ENCODE data around the gene PDZK1.
"Not testable (repeated sequence)": the region's sequence is repeated elsewhere in the genome, so short reads cannot be mapped to it uniquely, and the experiment has no call there.

PDZK1 gene

DNA sequence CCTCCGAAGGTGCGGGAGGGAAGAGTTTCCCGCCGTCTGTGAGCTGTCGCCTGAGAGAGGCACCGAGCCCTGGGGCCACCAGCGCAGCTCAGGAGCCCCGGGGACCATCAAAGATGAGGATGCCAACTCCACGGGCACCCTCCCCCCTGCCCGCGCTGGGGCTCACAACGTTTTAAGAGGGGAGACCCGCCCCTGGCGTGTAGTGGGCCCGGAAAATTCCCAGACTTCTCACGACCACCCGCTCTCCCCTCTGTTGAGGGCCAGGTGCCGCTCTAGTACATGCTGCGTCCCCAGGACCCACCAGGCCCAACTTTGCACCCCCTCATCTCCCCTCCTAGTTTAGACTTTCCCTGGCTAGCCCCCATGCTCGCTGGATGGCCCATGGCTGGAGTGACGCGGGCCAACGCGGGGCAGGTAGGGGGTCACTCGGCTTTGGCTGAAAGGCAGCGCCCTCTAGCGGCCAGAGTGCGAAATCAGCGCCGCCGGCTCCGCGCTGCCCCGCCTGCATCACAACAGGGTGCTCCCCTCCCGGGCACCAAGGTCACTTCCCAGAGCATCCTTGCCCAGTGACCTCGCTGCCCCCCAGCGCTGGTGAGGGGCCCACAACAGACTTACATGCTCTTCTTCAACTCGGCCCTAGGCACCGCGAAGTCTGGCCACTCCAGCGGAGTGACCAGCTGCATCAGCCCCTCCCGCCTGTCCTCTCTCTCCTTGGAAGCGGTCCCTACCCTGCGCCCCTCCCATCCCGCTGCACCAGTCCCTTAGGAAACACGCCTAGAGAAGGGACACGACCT, 13.9 kb upstream of the PDZK1 start:
- Mint-ChIP-seq H3K4me1 (peaks cover 7% of the 10 kb centered on the region), H3K27ac (no peak overlapping the region), H3K9me3 (no peaks in the 10 kb centered on the region), H3K4me3 (peak overlapping the region; percentile 37 to 59 (median 44)), H3K36me3 (ENCODE audit: low read depth) (no peaks in the 10 kb centered on the region), H3K27me3 (ENCODE audit: low read depth) (peaks cover 21% of the 10 kb centered on the region)
- peak; percentile 88 to 94 (median 94) for TF ChIP-seq CTCF (IDR thresholded peaks at IDR 0.05; ENCODE audit: unreplicated experiment in 3 of 3)

DNA sequence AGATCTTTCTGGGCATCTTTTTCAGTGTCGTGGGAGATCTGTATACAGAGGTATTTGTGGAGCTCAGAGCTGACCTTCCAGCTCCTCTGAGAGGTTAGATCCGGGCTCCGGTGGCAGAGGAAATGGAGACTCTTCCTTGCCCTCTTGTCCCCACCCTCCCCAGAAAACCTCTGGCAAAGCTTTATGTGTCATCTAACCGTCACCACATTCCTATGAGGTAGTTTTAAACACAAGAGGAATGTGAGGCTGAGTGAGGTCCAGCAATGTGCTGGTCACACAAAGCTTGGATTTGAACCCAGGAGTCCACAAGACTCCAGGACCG, 13.3 kb upstream of the PDZK1 start:
- Mint-ChIP-seq H3K27ac (no peak overlapping the region), H3K4me3 (no peak overlapping the region), H3K27me3 (ENCODE audit: low read depth) (peaks cover 21% of the 10 kb centered on the region), H3K36me3 (ENCODE audit: low read depth) (no peaks in the 10 kb centered on the region), H3K4me1 (peaks cover 7% of the 10 kb centered on the region), H3K9me3 (no peaks in the 10 kb centered on the region)
- TF ChIP-seq CTCF (IDR thresholded peaks at IDR 0.05; ENCODE audit: unreplicated experiment in 3 of 3) = no peak

DNA sequence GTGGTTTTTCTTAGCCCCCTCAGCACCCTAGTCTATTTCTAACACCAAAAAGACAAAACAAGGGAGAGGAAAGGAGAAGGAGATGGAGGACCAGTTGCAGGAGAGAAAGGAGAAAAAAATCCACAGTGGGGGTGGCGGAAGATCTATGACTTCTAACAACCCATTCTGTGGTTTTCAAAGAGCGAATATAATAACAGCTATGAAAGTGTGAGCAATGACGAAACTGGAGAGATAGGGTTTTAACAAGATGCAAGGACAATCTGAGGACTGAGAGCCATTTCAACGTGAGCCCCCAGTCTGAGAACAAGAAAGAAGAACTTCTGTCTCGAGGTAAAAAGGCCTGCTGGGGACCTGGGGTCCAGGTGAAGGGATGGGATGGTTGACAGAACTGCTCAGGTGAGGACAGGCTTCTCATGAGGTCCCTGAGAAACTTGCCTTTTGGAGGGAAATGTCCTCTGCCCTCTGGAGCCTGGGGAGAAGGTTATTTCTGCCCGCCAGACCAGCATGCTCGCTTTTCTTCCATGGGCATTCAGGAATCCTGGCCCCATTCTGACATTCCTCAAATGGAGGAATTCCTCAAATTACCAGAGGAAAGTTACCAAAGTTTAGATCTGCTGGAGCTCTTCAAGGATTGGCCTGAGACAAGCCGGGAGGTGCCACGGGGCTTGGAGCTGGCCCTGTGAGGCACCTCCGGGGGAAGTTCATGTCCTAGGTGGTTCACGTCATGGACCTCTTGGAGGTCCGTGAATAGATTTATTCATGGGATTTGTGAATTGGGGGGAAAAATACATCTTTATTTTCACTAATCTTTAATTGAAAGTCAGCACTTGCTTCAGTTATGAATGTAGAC, 12.3 kb upstream of the PDZK1 start, which contains the start of gene CD160:
TSS of gene CD160 (plus strand) at position 270 of the 850 bp plus-strand sequence. CDS start 8,829 bp downstream, outside the sequence.
- no peak within 1 kb of the TSS for H3K4me3 Mint-ChIP-seq
- no peak for TF ChIP-seq CTCF (IDR thresholded peaks at IDR 0.05; ENCODE audit: unreplicated experiment in 3 of 3)
- H3K27me3 Mint-ChIP-seq (ENCODE audit: low read depth) = peaks cover 21% of the 10 kb centered on the region
- no peak within 1 kb of the TSS for H3K27ac Mint-ChIP-seq
- no peaks in the 10 kb centered on the region for H3K9me3 Mint-ChIP-seq
- peaks cover 12% of the 10 kb centered on the region for H3K4me1 Mint-ChIP-seq
- H3K36me3 Mint-ChIP-seq (ENCODE audit: low read depth) = no peaks in the 10 kb centered on the region

DNA sequence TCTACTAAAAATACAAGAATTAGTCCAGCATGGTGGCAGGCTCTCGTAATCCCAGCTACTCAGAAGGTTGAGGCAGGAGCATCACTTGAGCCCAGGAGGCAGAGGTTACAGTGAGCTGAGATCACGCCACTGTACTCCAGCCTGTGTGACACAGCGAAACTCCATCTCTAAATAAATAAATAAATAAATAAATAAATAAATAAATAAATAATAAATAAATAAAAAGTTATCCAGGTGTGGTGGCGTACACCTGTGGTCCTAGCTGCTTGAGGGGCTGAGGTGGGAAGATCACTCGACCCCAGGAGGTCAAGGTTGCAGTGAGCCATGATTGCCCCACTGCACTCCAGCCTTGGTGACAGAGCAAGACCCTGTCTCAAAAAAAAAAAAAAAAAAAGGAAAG, 11.3 kb upstream of the PDZK1 start:
- not testable (repeated sequence) for H3K36me3 Mint-ChIP-seq (ENCODE audit: low read depth); H3K9me3 Mint-ChIP-seq; H3K27ac Mint-ChIP-seq; H3K4me3 Mint-ChIP-seq
- Mint-ChIP-seq H3K4me1 (peaks cover 13% of the 10 kb centered on the region), H3K27me3 (ENCODE audit: low read depth) (peaks cover 21% of the 10 kb centered on the region)

DNA sequence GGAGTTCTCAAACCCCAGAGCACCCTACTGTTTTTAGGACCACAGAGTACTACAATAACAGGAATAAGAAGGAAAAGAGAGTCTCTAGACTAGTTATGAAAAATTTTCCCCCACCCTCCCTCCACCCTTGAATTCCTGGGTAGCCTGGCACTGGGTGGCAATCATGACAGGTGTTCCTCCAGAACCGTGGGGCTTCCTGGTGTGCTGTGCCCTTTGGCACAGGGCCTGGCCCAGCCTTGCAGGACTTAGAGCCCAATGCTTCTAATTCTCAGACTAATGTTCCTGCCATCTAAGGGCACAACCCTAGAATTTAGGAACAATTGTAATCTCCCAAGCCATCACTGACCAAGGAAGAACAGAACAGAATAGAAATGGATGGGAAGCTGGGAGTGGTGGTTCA, 10.7 kb upstream of the PDZK1 start:
- H3K36me3 Mint-ChIP-seq (ENCODE audit: low read depth) = no peaks in the 10 kb centered on the region

More for the DNA sequence above, 10.7 kb upstream of the PDZK1 start:
- no peak overlapping the region for H3K27ac Mint-ChIP-seq
- peaks cover 19% of the 10 kb centered on the region for H3K27me3 Mint-ChIP-seq (ENCODE audit: low read depth)
- H3K9me3 Mint-ChIP-seq = no peaks in the 10 kb centered on the region
- TF ChIP-seq CTCF (IDR thresholded peaks at IDR 0.05; ENCODE audit: unreplicated experiment in 3 of 3) = no peak
- peaks cover 13% of the 10 kb centered on the region for H3K4me1 Mint-ChIP-seq
- no peak overlapping the region for H3K4me3 Mint-ChIP-seq
